ENCODE data around the gene TRPC1.
"Not testable (repeated sequence)": the region's sequence is repeated elsewhere in the genome, so short reads cannot be mapped to it uniquely, and the experiment has no call there.

The TRPC1 gene

DNA sequence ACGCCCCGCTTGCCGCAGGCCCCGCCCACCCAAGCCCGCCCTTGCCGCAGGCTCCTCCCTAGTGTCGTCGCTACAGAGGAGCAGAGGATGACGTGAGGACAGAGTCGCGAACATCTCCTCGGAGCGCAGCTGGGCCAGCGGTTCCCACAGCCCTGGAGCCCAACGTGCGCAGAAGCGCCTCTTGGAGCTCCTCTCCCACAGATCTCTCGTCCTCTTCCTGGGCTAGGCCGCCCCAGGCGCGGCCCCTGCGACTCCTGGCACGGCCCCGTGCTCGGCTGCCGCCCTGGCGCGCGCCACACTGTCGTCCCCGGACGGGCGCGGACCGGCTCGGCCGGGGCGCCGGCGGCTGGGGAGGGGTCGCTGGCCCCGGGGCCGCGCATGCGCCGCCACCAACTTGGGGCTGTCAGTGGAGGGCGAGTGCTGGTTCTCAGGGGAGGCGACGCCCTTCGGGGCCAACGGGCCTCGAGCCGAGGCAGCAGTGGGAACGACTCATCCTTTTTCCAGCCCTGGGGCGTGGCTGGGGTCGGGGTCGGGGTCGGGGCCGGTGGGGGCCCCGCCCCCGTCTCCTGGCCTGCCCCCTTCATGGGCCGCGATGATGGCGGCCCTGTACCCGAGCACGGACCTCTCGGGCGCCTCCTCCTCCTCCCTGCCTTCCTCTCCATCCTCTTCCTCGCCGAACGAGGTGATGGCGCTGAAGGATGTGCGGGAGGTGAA is at the start of gene TRPC1:
TRPC1 (plus strand) TSS at position 67 of the 714 bp plus-strand sequence; CDS start at position 593, 526 bp downstream.
- peak; percentile 72 to 91 for DNase-seq

DNA sequence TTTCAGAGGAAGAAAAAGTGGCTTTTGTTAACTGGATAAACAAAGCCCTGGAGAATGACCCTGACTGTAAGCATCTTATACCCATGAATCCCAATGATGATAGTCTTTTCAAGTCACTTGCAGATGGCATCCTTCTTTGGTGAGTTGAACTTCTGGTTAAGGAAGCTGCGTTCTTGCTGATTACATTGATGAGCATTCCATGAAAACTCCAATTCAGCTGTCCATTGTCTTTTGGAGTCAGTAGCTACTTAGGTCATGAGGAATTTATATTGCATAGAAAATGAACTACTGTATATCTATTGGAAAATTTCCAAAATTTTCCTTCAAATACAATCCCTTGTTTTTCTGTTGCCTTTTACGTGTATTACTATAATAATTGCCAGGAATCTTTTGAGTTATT is 47.7 kb upstream of the TRPC1 start:
- no peak for DNase-seq

DNA sequence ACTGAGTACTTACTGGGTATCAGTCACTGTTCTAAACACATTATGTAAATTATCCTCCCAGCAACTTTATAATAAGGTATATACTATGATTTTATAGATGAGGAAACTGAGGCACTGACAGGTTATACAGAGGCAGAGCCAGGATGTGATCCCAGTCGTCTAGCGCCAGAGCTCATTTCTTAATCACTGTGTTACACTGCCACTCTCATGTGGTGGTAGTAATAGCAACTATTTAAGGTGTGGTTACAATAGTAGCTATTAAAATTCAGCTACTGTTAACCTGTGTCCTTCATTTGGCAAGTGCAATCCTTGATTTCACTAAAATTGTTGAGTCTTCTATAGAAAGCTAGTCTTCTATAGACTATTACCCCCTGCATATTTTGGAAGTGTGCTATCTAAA is 43.1 kb upstream of the TRPC1 start:
- no peak for DNase-seq

GRCh38 chr3:142690613-142691012 is 33.2 kb upstream of the TRPC1 start:
- no peak for DNase-seq

DNA sequence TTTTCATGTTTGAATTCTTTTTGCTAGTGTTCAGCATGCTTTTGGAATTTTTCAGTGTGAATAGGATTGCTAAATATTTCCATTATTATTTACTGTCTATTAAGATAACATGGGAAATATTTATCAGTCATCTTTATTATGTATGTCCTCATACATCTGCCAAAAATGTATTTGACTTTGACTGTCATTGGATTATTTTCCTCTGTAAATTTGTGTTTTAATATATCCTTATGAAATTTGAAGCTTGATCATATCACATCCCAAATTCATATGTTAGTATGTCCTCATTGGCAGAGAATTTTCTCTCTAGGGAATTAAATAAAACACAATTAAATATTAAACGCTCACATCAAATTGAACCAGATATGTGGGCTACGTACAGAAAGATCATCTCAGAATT is 32.3 kb upstream of the TRPC1 start:
- DNase-seq, result no peak

DNA sequence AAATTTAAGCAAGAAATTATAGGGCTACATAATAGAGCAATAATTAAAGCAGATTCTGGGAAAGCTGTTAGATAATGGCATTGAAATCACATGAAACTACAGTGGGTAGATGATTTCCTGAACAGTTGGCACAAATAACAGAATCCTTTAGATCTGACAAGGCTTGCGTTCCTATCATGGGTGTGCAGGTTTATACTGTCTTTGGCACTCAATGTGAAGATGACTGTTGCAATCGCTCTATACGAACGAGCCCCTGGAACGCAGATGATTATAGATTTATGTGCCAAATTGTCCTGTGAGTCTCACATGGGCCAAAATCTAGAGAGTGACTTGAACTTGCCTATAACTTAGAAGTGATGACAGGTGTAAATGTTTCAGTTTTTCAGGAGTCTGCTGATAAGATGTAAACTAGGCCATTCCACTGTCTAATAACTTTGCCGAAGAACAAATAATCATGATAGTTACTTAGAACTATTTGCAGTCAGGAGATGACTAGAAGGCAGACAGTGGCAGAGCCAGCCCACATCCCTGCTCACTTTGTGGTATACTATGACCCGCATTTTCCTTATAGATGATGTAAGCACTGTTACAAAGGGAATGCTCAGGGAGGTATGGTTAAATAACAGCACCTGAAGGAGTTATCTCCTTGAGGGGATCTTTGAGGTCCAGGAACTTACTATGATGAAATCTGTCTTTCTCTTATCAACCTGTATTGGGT is 30.5 kb upstream of the TRPC1 start:
- DNase-seq, result no peak

GRCh38 chr3:142694225-142694624 is 29.6 kb upstream of the TRPC1 start:
- no peak for DNase-seq

DNA sequence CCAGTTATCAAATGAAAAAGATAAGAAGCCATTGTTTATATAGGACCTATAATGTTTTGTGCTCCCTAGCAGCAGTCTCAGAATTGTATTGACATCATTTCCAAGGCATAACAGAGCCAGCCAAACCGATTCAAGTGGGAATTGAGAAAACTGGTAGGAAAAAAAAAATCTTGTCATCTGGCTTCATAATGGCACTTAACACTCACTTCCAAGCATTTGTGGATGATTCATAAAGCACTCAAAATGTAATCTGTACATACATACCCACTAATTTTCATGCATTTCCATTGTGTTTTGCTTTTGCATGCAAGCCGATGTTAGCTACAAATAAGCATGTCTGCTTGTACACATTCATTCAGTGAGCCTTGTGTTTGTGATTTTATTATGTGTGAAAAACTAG is 18.6 kb upstream of the TRPC1 start:
- DNase-seq, result no peak

DNA sequence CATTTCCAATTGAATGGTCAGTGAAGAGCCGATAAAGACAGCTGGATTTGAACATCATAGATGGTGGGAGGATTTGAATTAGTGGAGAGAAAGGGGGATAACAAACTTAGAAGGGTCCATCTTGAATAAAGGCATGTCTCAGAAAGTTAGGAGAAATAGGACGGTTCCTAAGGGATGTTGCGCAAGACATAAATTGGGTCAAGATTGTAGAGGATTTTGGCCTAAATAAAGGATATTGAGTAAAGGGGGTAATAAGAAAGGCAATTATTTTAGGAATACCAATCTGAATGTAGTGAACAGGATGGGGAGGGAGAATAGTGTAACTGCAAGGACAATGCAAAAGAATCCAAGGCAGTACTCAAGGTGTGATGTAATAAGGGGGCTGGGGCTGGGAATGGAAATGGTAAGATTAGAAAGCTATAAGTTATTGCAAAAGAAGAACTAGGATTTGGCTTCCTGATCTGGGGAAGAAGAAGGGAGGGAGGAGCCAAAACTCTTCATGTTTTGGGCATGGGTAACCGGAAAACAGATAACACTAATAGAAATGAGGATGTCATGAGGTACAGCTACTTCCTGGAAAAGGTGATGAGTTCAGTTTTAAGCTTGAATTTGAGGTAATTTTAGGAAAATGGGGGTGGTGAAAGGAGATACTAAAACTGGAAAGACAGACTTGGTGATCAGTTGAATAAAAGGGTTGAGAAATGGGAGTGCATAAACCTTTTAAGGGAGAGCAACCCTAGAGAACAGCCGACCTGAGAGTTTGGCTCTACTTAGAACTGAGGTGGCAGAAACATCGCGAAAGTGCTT is 17.3 kb upstream of the TRPC1 start:
- DNase-seq, result no peak

DNA sequence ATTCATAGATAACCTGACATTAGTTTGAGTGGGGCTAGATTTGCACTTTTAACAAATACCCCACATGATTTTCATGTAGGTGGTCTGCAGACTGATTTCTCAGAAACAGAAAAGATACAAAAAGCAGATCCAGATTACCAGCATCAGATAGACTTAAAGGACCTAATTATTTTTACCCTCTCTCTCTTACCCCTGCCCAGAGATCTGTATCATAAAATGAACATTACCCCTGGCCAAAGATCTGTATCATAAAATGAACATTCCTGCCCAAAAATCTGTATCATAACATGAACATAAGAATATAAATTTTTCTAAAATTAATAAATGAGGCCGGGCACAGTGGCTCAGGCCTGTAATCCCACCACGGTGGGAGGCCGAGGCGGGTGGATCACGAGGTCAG is 14.6 kb upstream of the TRPC1 start:
- no peak for DNase-seq

DNA sequence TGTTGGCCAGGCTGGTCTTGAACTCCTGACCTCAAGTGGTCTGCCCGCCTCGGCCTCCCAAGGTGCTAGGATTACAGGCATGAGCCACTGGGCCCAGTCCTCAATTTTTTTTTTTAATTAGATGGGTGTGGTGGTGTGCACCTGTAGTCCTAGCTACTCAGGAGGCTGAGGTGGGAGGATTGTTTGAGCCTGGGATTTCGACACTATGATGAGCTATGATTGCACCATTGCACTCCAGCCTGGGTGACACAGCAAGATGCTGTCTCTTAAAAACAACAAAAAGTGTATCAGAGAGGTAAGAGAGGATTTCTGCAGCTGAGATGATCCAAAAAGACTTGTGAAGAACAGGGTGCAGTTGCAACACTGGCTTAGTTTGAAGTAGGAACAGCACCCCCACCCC is 9.0 kb upstream of the TRPC1 start:
- not testable (repeated sequence) for DNase-seq

- DNase-seq, result no peak
Observed at GRCh38 chr3:142716102-142716501, 7.7 kb upstream of the TRPC1 start.

DNA sequence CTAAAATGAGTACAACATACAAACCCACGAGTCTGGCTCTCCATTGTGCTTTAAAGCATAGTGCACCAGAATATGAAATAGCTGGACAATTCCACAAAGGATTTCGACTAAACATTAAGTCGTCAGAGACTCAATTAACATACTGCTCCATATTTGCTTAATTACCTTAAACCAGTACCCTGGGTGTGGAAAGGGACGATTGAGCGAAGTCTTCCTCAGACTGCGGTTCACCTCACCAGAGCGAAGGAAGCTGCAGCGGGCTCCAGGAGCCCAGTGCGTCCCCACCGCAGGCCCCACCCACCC is 218 bp upstream of the TRPC1 start:
- no peak for DNase-seq

GRCh38 chr3:142724682-142725356 is 985 bp downstream of the TRPC1 start:
- peak; percentile 35 to 78 for DNase-seq

DNA sequence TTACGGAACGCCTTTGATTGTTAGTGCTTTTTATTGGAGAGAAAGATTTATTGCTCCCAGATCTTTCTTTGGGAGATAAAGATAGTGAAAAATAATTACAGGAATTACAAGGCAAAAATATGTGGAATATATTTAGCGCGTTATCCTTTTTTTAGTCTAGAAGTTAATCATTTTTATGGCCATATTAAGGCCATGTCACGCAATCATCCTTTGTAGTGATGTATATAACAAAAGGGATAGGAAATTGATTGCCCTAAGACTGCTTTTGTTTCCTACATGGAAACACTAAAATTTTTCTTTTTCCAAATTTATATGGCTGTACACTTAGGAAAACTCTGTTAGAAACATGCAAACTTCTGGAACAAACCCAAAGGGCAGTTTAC is 1.5 kb downstream of the TRPC1 start:
- DNase-seq, result no peak

DNA sequence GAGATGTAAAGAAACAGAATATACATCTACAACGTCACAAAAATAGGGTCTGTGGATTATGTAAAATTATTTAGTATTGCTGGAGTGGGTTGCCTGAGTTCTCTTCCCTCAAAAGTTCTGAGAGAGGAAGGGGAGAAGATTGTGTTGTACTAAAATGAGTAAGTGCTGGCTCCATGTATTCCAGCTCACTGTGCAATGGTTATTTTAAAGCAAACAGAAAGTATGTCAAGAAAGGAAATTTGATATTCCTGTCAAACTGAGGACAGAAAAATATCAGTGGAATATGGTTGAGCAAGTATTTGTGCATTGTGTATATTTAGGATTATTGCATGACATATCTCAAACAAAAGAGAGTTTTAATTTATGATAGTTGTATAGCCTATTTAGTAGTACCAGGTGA is 2.2 kb downstream of the TRPC1 start:
- no peak for DNase-seq

DNA sequence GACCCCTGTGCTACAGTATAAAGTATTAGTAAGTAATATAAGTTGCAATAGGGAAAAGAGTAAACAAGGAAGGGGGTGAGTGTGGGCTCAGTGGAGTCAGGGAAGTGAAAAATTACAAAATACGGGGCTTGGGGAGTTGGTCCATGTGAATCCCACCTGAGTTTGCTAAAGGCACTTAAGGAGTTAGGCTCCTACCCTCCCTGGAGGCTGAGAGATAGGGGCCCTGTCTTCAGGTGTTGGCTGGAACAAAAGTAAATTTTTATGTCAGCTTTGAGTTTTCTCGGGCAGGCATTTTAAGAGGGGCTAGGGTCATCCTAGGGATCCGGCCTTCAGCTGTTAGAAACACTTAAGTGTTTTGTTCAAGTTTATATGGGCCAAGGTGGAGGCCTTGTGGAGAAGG is 8.2 kb downstream of the TRPC1 start:
- no peak for DNase-seq

- DNase-seq, result no peak
Observed at GRCh38 chr3:142734834-142735233, 11.0 kb downstream of the TRPC1 start.

- no peak for DNase-seq
Observed at GRCh38 chr3:142735462-142735861, 11.6 kb downstream of the TRPC1 start.

GRCh38 chr3:142738396-142738795 is 14.6 kb downstream of the TRPC1 start:
- no peak for DNase-seq

DNA sequence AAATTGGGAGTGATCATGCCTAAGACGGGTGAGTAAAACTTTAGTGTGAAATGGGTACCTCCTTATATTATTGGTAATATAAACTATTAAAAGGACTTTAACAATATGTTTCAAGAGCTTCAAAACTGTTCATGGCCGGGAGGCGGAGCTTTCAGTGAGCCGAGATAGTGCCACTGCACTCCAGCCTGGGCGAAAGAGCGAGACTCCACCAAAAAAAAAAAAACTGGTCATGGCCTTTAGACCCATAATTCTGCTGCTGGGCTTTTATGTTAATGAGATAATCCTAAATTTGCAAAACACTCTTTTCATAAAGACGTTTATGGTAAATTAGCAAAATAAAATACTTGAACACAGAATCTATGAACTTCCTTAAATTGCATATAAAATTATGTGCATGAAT is 22.8 kb downstream of the TRPC1 start:
- no peak for DNase-seq

DNA sequence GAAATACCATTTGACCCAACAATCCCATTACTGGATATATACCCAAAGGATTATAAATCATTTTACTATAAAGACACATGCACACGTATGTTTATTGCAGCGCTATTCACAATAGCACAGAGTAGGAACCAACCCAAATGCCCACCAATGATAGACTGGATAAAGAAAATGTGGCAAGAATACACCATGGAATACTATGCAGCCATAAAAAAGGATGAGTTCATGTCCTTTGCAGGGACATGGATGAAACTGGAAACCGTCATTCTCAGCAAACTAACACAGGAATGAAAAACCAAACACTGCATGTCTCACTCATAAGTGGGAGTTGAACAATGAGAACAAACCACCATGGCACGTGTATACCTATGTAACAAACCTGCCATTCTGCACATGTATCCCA is 26.7 kb downstream of the TRPC1 start:
- DNase-seq, result not testable (repeated sequence)

DNA sequence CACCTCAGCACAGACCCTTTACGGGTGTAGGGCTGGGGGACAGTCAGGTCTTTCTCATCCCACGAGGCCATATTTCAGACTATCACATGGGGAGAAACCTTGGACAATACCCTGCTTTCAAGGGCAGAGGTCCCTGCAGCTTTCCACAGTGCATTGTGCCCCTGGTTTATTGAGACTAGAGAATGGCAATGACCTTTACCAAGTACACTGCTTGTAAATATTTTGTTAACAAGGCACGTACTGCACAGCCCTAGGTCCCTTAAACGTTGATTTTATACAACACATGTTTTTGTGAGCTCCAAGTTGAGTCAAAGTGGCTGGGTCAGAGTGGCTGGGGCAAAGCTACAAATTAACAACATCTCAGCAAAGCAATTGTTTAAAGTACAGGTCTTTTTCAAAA is 28.8 kb downstream of the TRPC1 start:
- DNase-seq, result not testable (repeated sequence)

- DNase-seq, result no peak
Observed at GRCh38 chr3:142754494-142754893, 30.7 kb downstream of the TRPC1 start.

All from NCI-H526 (cell line).